Heart left ventricle (tissue), 13 donors: ENCODE measurements around the gene DNM3.

Experiments
- POLR2A ChIP-seq, 2 donors: fragments of 450-650 bp; IDR thresholded peaks; one replicate each; pipeline ENCODE4 v1.6.1; 2017; ENCODE audit warnings: antibody characterized with exemption in 2 of 2, mild to moderate bottlenecking in 2 of 2, moderate library complexity in 2 of 2
- TF ChIP-seq, protein P1 (sequence below), 12 donors: fragments of 200-600 bp; sonication (generic) in 4 of 12; IDR thresholded peaks; one replicate each; pipeline versions ENCODE4 v1.5.0 to v1.8.0; 2018 to 2022; ENCODE audit warnings: antibody characterized with exemption in 12 of 12, mild to moderate bottlenecking in 5 of 12
- donor health status: ischemic (EF 13 %, LVEDD 7.1; RV severe dilation, severe dysfunction).
- donor health status: DM: no; HTN: yes; CAD: no.
- donor health status: DM: no; HTN: no; CAD: no.
- donor health status: ischemic (EF 25% LVEDD 6.9; RV normal size, moderate dysfunction).
- donor health status: ischemic (EF 25% LVEDD 5.7; RV mildly dilated, moderate dysfunction).
- donor health status: ischemic (EF 35%, LVEDD 5.7; RV mildly dilated, moderate dysfunction).
- donor health status: nonischemic (EF 11% LVEDD 7.7; RV severe dilation, severe dysfunction).
- donor health status: DM: yes; HTN: yes; CAD: no.
- donor health status: PGD.
- donor health status: ischemic (EF 29% LVEDD 5.4; RV normal size, mild dysfunction).
- donor health status: nonischemic (EF 23%, LVEDD 6.1; RV moderate dilation, normal function).

DNA sequence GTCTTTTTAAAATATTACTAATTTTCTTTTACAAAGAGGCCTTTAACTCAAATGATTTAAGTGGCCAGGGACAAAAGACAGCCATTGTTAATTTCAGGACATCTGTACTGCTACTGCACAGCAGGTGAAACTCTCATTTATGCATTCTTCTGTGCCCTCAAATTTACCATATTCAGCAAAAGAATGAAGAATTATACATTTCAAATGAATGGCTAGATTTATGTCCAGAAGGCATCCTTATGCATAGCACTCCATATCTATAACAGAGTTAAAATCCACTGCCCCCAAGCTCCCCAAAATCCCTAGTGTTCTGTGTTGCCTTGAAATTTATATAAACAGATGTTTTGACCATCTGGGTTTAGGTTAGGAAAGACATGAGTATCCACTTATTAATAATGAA lies 202.6 kb downstream of the DNM3 start:
- TF ChIP-seq, protein P1, sequence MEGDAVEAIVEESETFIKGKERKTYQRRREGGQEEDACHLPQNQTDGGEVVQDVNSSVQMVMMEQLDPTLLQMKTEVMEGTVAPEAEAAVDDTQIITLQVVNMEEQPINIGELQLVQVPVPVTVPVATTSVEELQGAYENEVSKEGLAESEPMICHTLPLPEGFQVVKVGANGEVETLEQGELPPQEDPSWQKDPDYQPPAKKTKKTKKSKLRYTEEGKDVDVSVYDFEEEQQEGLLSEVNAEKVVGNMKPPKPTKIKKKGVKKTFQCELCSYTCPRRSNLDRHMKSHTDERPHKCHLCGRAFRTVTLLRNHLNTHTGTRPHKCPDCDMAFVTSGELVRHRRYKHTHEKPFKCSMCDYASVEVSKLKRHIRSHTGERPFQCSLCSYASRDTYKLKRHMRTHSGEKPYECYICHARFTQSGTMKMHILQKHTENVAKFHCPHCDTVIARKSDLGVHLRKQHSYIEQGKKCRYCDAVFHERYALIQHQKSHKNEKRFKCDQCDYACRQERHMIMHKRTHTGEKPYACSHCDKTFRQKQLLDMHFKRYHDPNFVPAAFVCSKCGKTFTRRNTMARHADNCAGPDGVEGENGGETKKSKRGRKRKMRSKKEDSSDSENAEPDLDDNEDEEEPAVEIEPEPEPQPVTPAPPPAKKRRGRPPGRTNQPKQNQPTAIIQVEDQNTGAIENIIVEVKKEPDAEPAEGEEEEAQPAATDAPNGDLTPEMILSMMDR (IDR thresholded peaks at IDR 0.05): no peak
- TF ChIP-seq POLR2A (IDR thresholded peaks at IDR 0.05): no peak
